GM18498 (cell line): ENCODE data around the gene COQ3.
"Not testable (repeated sequence)": the region's sequence is repeated elsewhere in the genome, so short reads cannot be mapped to it uniquely, and the experiment has no call there.

Source experiments
- ATAC-seq: cut with Tn5 transposase; IDR thresholded peaks from one replicate; pipeline ENCODE4 v1.9.1; 2021; ENCODE audit warnings: mild to moderate bottlenecking, moderate library complexity; ENCODE audit not compliant: unreplicated experiment

The COQ3 gene

GRCh38 chr6:99390896-99391295, 3.1 kb downstream of the COQ3 start:
- ATAC-seq, result no peak

- no peak for ATAC-seq
Measured at GRCh38 chr6:99384507-99384906, 9.5 kb downstream of the COQ3 start.

- ATAC-seq, result no peak
Measured at GRCh38 chr6:99378636-99379035, 15.4 kb downstream of the COQ3 start.

- no peak for ATAC-seq
Measured at GRCh38 chr6:99369533-99369932, 24.5 kb downstream of the COQ3 start.

- ATAC-seq, result no peak
Measured at GRCh38 chr6:99366852-99367251, 27.1 kb downstream of the COQ3 start.

- ATAC-seq, result peak; percentile 71
Measured at GRCh38 chr6:99364026-99364425, 30.0 kb downstream of the COQ3 start.

GRCh38 chr6:99362678-99363268, 31.2 kb downstream of the COQ3 start:
- no peak for ATAC-seq

- no peak for ATAC-seq
Measured at GRCh38 chr6:99359800-99360199, 34.2 kb downstream of the COQ3 start.

- no peak for ATAC-seq
Measured at GRCh38 chr6:99356641-99357040, 37.4 kb downstream of the COQ3 start.

GRCh38 chr6:99354983-99355382, 39.0 kb downstream of the COQ3 start:
- ATAC-seq, result no peak

GRCh38 chr6:99353126-99353525, 40.9 kb downstream of the COQ3 start:
- no peak for ATAC-seq

GRCh38 chr6:99350573-99350972, 43.4 kb downstream of the COQ3 start:
- no peak for ATAC-seq

GRCh38 chr6:99349171-99350141, 44.5 kb downstream of the COQ3 start, which contains the start of gene FAXC:
TSS of gene FAXC (minus strand) at chr6:99349674. CDS start at chr6:99349372, 302 bp downstream.
- peak; percentile 68 for ATAC-seq

- no peak for ATAC-seq
Measured at GRCh38 chr6:99348288-99349170, 45.5 kb downstream of the COQ3 start.

GRCh38 chr6:99347804-99348203, 46.2 kb downstream of the COQ3 start:
- no peak for ATAC-seq

- ATAC-seq, result no peak
Measured at GRCh38 chr6:99346595-99346994, 47.4 kb downstream of the COQ3 start.

GRCh38 chr6:99345164-99345563, 48.8 kb downstream of the COQ3 start:
- ATAC-seq, result no peak

- no peak for ATAC-seq
Measured at GRCh38 chr6:99344289-99344688, 49.7 kb downstream of the COQ3 start.

- no peak for ATAC-seq
Measured at GRCh38 chr6:99341862-99342455, 52.0 kb downstream of the COQ3 start.

- ATAC-seq, result no peak
Measured at GRCh38 chr6:99338188-99338587, 55.8 kb downstream of the COQ3 start.

GRCh38 chr6:99335298-99335697, 58.7 kb downstream of the COQ3 start:
- not testable (repeated sequence) for ATAC-seq
